DND-41 (cell line): ENCODE data around the gene MTSS2.

ENCODE experiments used
- ATAC-seq: fragments of 200-7000 bp; cut with Tn5 transposase; 3 replicates; pipeline ENCODE4 v1.9.1; 2021; ENCODE audit warnings: low read depth; ENCODE audit not compliant: insufficient read depth
- DNase-seq: peaks from one replicate; pipeline ENCODE4 v3.0.0-alpha.2; 2020
- H2AFZ ChIP-seq: 2 replicates; pipeline ENCODE4 v1.6.0; 2012; ENCODE audit warnings: low read depth, low read length
- H3K27ac ChIP-seq: 2 replicates; pipeline ENCODE4 v1.5.1; 2012; ENCODE audit warnings: low read length, inconsistent platforms
- H3K27me3 ChIP-seq: fragments of 200-600 bp; sonication (generic); 2 replicates; pipeline ENCODE4 v1.6.0; 2012; ENCODE audit warnings: low read length, mild to moderate bottlenecking, inconsistent platforms; ENCODE audit not compliant: insufficient read depth, poor library complexity
- H3K36me3 ChIP-seq: 2 replicates; pipeline ENCODE4 v1.5.1; 2012; ENCODE audit warnings: low read length, inconsistent platforms; ENCODE audit not compliant: insufficient read depth
- H3K4me1 ChIP-seq: 2 replicates; pipeline ENCODE4 v1.5.1; 2012; ENCODE audit warnings: mild to moderate bottlenecking, low read length; ENCODE audit not compliant: insufficient read depth
- H3K4me2 ChIP-seq: 2 replicates; pipeline ENCODE4 v1.6.0; 2012; ENCODE audit warnings: mild to moderate bottlenecking, moderate library complexity, low read length, inconsistent platforms; ENCODE audit not compliant: insufficient read depth
- H3K4me3 ChIP-seq, 2 experiments: fragments of 200-600 bp in 1 of 2; shearing (Covaris generic) in 1 of 2; 2 replicates each; pipeline ENCODE4 v1.5.1; 2012 to 2016; ENCODE audit warnings: inconsistent platforms in 2 of 2, low read length in 2 of 2, mild to moderate bottlenecking in 2 of 2, low read depth in 1 of 2, moderate library complexity in 1 of 2
- H3K79me2 ChIP-seq: 2 replicates; pipeline ENCODE4 v1.6.0; 2012; ENCODE audit warnings: low read length, inconsistent platforms; ENCODE audit not compliant: insufficient read depth
- H3K9ac ChIP-seq: 2 replicates; pipeline ENCODE4 v1.6.0; 2012; ENCODE audit warnings: low read depth, mild to moderate bottlenecking, inconsistent platforms, low read length, moderate library complexity
- H3K9me3 ChIP-seq: 2 replicates; pipeline ENCODE4 v1.5.1; 2012; ENCODE audit warnings: low read length, moderate library complexity, mild to moderate bottlenecking, inconsistent platforms; ENCODE audit not compliant: insufficient read depth, severe bottlenecking
- H4K20me1 ChIP-seq: 2 replicates; pipeline ENCODE4 v1.6.0; 2012; ENCODE audit warnings: low read length; ENCODE audit not compliant: insufficient read depth
- CTCF ChIP-seq: IDR thresholded peaks from 2 replicates; pipeline ENCODE4 v1.5.1; 2012; ENCODE audit warnings: borderline replicate concordance, low read length, moderate library complexity, mild to moderate bottlenecking; ENCODE audit not compliant: poor library complexity, severe bottlenecking; ENCODE audit errors: extremely low read depth
- EZH2 ChIP-seq: IDR thresholded peaks from 3 replicates; pipeline ENCODE4 v1.6.1; 2012; ENCODE audit warnings: borderline replicate concordance, low read depth, mild to moderate bottlenecking, moderate library complexity, low read length, inconsistent platforms; ENCODE audit not compliant: severe bottlenecking

Gene MTSS2

GRCh38 chr16:70724146-70725023, 38.5 kb upstream of the MTSS2 start:
- Histone ChIP-seq H3K9me3 (no peaks in the 10 kb centered on the region), H3K79me2 (no peaks in the 10 kb centered on the region), H3K27ac (no peak overlapping the region), H3K4me1 (no peaks in the 10 kb centered on the region), H3K36me3 (peaks cover 47% of the 10 kb centered on the region), H3K27me3 (no peaks in the 10 kb centered on the region), H3K4me3 (no peak overlapping the region), H4K20me1 (0 out of 2 replicates have a peak, but pooled peaks cover 2% of the 10 kb centered on the region), H3K9ac (no peak overlapping the region), H2AFZ (no peak overlapping the region), H3K4me2 (no peak overlapping the region)
- TF ChIP-seq EZH2 (no peak), CTCF (no peak)
- ATAC-seq (no peak), DNase-seq (no peak)

- Histone ChIP-seq H3K27ac (no peak overlapping the region), H3K36me3 (peaks cover 40% of the 10 kb centered on the region)
Measured at GRCh38 chr16:70723740-70724145, 37.9 kb upstream of the MTSS2 start.

GRCh38 chr16:70721202-70721963, 35.5 kb upstream of the MTSS2 start:
- DNase-seq (no peak), ATAC-seq (no peak)
- no peaks in the 10 kb centered on the region for H3K79me2 ChIP-seq

More at GRCh38 chr16:70723740-70724145, 37.9 kb upstream of the MTSS2 start:
- H3K27me3 ChIP-seq: no peaks in the 10 kb centered on the region
- no peak overlapping the region for H3K9ac ChIP-seq
- no peak overlapping the region for H3K4me2 ChIP-seq
- H3K4me1 ChIP-seq: no peaks in the 10 kb centered on the region
- no peak for TF ChIP-seq CTCF
- no peak for TF ChIP-seq EZH2
- ATAC-seq (no peak), DNase-seq (no peak)
- no peak overlapping the region for H3K4me3 ChIP-seq
- no peaks in the 10 kb centered on the region for H3K79me2 ChIP-seq
- 0 out of 2 replicates have a peak, but pooled peaks cover 2% of the 10 kb centered on the region for H4K20me1 ChIP-seq
- no peaks in the 10 kb centered on the region for H3K9me3 ChIP-seq
- no peak overlapping the region for H2AFZ ChIP-seq

More at GRCh38 chr16:70721202-70721963, 35.5 kb upstream of the MTSS2 start:
- peaks cover 21% of the 10 kb centered on the region for H3K36me3 ChIP-seq
- H2AFZ ChIP-seq: no peak overlapping the region
- H3K9me3 ChIP-seq: no peaks in the 10 kb centered on the region
- TF ChIP-seq EZH2 (no peak), CTCF (no peak)
- H3K4me2 ChIP-seq: no peak overlapping the region
- no peak overlapping the region for H3K9ac ChIP-seq
- no peak overlapping the region for H3K27ac ChIP-seq
- H3K4me3 ChIP-seq: no peak overlapping the region
- H3K4me1 ChIP-seq: no peaks in the 10 kb centered on the region
- H4K20me1 ChIP-seq: no peaks in the 10 kb centered on the region
- no peaks in the 10 kb centered on the region for H3K27me3 ChIP-seq
